ENCODE data around the gene TPP2.

TPP2 gene

GRCh38 chr13:102690883-102691282, 94.1 kb downstream of the TPP2 start:
- TF ChIP-seq YY1 (IDR thresholded peaks at IDR 0.05; ENCODE audit: low read depth), result no peak
- no peak for TF ChIP-seq NFIC (IDR thresholded peaks at IDR 0.05)
- no peak for TF ChIP-seq REST (IDR thresholded peaks at IDR 0.05; ENCODE audit: low read depth)
- TF ChIP-seq EGR1 (IDR thresholded peaks at IDR 0.05), result no peak

- TF ChIP-seq CREB1 (IDR thresholded peaks at IDR 0.05; ENCODE audit: low read depth) (no peak), USF1 (IDR thresholded peaks at IDR 0.05) (no peak), YY1 (IDR thresholded peaks at IDR 0.05; ENCODE audit: low read depth) (no peak), EGR1 (IDR thresholded peaks at IDR 0.05) (no peak), TCF12 (IDR thresholded peaks at IDR 0.05; ENCODE audit: low read depth) (no peak), ZBTB7A (IDR thresholded peaks at IDR 0.05; ENCODE audit: low read depth) (no peak), EP300 (IDR thresholded peaks at IDR 0.05; ENCODE audit: borderline replicate concordance) (no peak), RAD21 (IDR thresholded peaks at IDR 0.05; ENCODE audit: low read depth) (no peak), TEAD4 (IDR thresholded peaks at IDR 0.05) (no peak), TAF1 (IDR thresholded peaks at IDR 0.05; ENCODE audit: low read depth) (no peak), NFIC (IDR thresholded peaks at IDR 0.05) (no peak)
Measured at GRCh38 chr13:102692491-102692826, 95.7 kb downstream of the TPP2 start.

GRCh38 chr13:102693250-102693649, 96.5 kb downstream of the TPP2 start:
- TF ChIP-seq TEAD4 (IDR thresholded peaks at IDR 0.05) (no peak), NFIC (IDR thresholded peaks at IDR 0.05) (no peak), REST (IDR thresholded peaks at IDR 0.05; ENCODE audit: low read depth) (no peak)

DNA sequence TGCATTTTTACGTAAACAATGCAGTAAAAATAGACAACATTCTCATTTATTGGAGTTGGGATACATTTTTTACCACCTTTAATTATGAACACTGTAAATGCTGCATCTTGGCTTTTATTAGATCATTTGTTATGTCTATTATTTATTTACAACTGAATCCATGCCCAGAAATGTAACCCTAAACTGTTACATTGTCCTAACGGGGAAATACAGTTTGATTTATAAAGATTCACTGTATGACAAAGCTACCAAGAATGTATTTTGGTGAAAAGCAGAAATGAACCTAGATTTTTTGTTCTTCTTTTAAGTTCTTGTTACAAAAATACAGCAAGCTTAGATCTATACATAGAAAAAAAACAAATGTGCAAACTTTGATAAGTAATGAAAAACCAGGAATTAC, 97.0 kb downstream of the TPP2 start:
- TF ChIP-seq EGR1 (IDR thresholded peaks at IDR 0.05), result no peak
- no peak for TF ChIP-seq CEBPB (IDR thresholded peaks at IDR 0.05)
- TF ChIP-seq TEAD4 (IDR thresholded peaks at IDR 0.05), result no peak
- no peak for TF ChIP-seq FOXM1 (IDR thresholded peaks at IDR 0.05; ENCODE audit: borderline replicate concordance, low read depth)
- no peak for TF ChIP-seq MAX (IDR thresholded peaks at IDR 0.05)
- no peak for TF ChIP-seq YY1 (IDR thresholded peaks at IDR 0.05; ENCODE audit: low read depth)
- TF ChIP-seq EP300 (IDR thresholded peaks at IDR 0.05; ENCODE audit: borderline replicate concordance), result no peak

DNA sequence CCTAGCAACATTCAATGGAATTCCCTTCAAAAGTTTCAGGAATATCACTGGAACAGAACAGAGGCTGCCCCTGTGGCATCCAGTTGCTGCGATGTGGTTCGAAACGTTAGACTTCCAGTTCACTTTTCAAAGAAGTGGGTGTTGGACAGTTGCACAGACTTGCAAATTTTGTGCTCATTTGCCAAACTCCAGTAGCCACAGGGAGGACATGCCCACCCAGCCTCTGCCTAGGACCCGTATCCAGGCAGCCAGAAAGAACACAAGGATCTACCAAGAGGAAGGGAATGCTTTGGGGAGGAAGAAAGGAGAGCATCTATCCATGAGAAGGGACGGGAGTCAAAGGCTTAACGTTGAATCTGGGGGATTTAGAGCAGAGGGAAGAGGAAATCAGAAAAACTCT, 98.2 kb downstream of the TPP2 start, which contains the start of gene METTL21C:
METTL21C (minus strand) TSS at position 108 of the 400 bp plus-strand sequence. CDS start 546 bp downstream, outside the sequence.
- TF ChIP-seq TCF12 (IDR thresholded peaks at IDR 0.05; ENCODE audit: low read depth), result no peak
- TF ChIP-seq YY1 (IDR thresholded peaks at IDR 0.05; ENCODE audit: low read depth), result no peak
- no peak for TF ChIP-seq TAF1 (IDR thresholded peaks at IDR 0.05; ENCODE audit: low read depth)
- TF ChIP-seq REST (IDR thresholded peaks at IDR 0.05; ENCODE audit: low read depth), result no peak
- TF ChIP-seq RAD21 (IDR thresholded peaks at IDR 0.05; ENCODE audit: low read depth), result no peak
- no peak for TF ChIP-seq CREB1 (IDR thresholded peaks at IDR 0.05; ENCODE audit: low read depth)
- TF ChIP-seq USF1 (IDR thresholded peaks at IDR 0.05), result no peak
- TF ChIP-seq TEAD4 (IDR thresholded peaks at IDR 0.05), result no peak
- no peak for TF ChIP-seq CEBPB (IDR thresholded peaks at IDR 0.05)
- no peak for TF ChIP-seq NFIC (IDR thresholded peaks at IDR 0.05)
- TF ChIP-seq FOXM1 (IDR thresholded peaks at IDR 0.05; ENCODE audit: borderline replicate concordance, low read depth), result no peak
- no peak for TF ChIP-seq ZBTB7A (IDR thresholded peaks at IDR 0.05; ENCODE audit: low read depth)
- TF ChIP-seq EP300 (IDR thresholded peaks at IDR 0.05; ENCODE audit: borderline replicate concordance), result no peak
- no peak for TF ChIP-seq MAX (IDR thresholded peaks at IDR 0.05)
- TF ChIP-seq EGR1 (IDR thresholded peaks at IDR 0.05), result no peak

Data from Ishikawa (cell line).